NK-92 treated with Interleukin-12 subunit alpha and Interleukin-12 subunit beta, amount 100 ng/mL, for 24 hours (cell line): Measurements from ENCODE around the gene NPTXR.

Experiments
- DNase-seq: peaks from one replicate; lab custom pipeline; 2025; lab: John Stamatoyannopoulos, UW

The NPTXR gene

DNA sequence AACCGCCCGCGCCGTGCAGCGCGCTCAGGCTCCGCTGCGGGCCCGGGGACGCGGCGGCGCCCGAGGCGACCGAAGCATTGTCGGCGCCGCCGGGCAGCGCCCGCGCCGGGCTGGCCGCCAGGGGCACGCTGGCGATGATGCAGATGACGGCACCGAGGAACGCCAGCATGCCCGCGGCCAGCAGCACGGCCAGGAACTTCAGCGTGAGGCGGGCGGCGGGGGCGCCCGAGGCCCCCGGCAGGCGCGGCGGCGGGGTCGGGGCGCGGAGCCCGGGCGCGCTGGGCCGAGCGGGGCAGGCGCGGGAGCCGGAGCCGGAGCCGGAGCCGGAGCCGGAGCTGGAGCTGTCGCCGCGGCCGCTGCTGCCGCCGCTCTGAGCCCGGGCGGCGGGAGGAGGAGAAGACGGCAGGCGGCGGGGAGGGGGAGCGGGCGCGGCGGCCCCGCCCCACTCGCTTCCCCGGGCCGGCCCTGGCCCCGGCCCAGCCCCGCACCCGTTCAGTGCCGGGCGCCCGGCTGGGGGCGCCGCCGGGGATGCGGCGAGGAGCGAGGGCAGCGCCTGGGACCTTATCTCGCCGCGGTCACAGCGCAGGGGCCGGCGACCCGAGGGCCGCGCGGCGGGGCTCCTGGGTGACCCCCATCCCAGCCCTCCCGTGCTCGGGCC lies at the start of gene NPTXR:
TSS of gene NPTXR (minus strand) at position 372 of the 658 bp plus-strand sequence.
- DNase-seq = no peak

DNA sequence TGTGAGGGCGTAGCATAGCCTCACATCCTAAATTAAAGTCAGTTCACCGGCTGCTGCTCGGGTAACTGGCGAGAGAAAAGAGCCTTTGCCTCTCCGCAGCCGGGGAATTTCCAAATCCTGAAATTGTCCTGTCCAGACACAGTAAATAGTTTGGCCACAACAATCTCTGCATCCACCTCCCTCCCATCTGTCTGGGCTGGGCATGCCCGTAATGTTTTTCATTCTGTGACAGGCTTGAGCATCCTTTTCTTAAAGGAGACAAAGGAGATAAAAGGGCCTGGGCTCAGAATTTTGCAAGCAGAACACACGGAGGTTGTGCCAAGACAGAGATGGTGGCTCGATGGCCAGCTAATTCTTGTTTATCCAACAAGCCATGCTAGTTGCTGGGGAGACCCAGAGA lies 47.4 kb upstream of the NPTXR start:
- no peak for DNase-seq

DNA sequence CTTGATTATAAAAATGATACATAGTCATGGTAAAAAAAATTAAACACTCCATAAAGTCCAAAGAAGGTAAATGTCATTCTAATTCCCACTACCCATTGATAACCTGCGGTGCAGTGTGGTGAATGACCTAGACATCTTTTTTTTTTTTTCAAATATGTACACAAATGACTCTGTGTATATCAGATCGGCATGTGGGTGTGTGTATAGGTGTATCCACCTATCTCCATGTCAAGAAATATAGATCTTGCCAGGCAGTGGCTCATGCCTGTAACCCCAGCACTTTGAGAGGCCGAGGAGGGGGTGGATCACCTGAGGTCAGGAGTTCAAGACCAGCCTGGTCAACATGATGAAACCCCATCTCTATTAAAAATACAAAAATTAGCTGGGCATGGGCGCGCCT lies 46.5 kb upstream of the NPTXR start:
- DNase-seq = no peak

DNA sequence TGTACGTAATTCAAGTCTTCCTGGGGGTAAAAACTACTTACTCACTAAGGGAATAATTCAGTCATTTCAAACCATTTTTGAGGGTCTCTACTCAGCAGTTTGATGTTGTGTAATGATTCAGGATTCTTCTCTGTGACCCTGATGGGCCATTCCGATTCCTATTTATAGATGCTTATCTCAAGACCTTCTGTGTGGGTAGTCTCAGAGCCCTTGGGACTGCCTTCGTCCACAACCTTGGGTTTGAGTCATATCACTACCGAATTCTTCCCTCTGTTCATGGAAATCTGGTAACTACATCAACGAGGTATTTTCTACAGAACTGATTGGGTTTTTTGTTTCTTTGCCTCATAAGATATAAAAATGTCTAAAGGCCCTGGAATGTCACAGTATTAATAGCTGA lies 42.5 kb upstream of the NPTXR start:
- DNase-seq = no peak

DNA sequence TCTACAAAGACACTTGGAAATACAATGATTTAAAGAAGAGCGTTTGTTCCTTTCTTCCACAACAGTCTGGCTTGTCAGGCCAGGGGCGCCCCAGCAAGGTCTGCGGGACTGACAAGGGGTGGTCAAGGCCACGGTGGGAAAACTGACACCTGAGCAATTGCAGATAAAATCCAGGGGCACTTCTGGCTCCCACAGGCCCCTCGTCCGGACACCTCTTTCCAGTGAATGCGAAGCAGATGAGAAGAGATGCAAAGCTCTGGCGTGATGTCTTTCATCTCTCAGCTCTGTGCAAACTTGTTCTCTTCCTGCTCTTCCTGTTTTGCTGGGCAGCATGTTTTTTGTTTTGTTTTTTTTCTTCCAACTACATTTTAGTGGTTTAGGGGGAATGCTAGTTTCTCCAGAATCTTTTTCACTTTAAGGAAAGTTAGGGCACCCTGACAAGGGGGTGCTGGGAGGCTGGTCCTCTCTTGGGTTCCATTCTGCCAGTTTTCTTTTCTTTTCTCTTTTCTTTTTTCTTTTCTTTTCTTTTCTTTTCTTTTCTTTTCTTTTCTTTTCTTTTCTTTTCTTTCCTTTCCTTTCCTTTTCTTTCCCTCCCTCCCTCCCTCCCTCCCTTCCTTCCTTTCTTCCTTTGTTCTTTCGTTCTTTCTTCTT lies 39.3 kb upstream of the NPTXR start:
- no peak for DNase-seq

DNA sequence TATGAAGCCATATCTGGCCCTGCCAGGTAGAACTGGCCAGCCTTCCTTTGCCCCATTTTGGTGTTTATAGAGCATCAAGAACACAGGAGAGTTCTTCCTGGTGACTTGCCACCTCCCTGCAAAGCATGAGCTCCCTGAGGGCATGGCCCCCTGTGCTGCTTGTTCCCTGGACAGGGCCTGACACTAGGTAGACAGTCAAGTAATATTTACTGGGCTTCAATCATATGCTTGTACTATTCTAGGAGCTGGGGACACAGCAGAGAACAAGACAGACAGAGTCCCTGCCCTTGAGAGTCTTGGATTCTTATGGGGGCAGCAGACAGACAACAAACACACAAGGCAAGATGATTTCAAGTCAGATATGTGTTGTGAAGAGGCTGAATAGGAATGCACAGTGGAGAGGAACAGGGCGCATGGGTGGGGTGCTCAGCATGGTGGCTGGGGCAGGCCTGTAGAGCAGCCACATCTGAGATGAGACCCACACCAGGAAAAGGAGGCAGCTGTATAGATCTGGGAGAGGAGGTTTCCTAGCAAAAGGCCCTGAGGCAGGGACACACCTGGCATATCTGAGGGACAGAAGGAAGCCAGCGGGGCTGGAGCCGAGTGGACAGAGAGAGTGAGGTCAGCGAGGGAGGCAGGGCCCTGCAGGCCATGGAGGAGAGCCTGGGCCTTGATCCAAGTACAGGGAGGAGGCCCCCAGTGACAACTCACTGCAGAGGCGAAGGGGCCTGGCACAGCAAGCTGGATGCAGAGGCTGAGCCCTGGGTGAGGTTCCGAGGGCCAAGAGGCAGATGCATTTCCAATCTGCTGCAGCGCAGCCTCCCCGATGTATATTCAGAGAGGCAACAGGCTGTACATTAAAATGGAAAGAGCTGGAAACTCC lies 38.4 kb upstream of the NPTXR start:
- DNase-seq = no peak

DNA sequence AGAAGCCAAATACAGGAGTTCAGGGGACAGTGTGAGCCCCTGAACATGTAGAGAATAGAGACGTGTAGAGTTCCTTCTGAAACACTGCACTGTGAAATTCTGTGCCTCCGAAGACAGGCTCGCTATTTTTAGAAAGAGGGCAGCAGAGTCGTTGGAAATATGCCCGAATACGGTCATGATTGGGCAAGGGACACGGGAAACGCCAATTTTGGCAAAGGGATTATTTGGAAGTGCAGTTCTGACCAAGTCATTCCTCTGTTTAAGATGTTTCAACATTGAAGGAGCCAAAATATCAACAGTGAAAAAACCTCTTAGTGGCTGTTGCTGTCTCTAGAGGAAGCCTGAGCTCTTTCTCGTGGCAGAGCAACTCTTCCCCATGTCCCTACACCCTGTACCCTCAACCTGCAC lies 37.6 kb upstream of the NPTXR start:
- DNase-seq = no peak

DNA sequence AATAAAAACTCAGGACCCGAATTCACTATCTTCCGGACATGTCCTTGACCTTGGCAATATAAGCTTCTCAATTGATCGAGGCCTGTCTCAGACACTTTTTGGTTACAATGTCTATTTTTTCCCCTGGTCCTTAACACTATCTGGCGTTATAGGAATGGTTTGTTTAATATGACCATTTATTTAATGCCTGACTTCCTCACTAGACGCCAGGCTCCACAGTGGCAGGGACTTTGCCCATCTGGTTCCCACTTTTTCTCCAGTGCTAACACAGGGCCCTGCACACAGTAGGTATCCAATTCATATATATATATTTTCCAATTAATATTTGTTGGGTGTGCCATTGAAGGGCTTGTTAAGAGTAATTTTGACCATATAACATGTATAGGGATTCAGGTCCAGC lies 36.1 kb upstream of the NPTXR start:
- no peak for DNase-seq

DNA sequence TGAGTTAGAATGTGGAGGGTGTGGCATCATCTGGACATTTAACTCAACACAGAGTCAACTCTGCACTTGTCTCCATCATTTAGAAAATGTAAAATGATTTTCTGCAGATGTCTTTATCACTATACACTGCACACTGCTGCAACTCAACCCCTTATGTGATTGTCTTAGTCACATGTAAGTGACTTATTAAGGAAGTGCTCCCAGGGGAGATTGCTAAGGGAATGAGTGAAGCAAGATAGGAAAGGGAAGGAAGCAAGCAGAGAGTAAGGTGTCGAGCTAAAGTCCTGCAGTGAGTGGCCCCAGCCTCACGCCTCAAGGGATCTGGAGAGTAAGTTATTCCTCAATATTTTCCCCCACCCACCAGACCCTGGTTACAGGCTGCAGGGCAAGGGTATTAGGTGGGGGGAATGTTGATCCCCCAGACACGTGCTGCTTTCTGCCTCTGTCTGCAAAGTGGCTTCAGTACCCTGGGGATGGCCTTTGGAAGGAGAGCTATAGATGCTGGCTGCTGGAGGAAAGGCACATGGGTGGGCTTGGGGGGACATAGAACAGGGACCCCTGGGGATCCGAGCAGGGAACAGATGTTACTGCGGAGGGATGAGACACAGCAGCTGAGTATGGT lies 35.4 kb upstream of the NPTXR start:
- no peak for DNase-seq

DNA sequence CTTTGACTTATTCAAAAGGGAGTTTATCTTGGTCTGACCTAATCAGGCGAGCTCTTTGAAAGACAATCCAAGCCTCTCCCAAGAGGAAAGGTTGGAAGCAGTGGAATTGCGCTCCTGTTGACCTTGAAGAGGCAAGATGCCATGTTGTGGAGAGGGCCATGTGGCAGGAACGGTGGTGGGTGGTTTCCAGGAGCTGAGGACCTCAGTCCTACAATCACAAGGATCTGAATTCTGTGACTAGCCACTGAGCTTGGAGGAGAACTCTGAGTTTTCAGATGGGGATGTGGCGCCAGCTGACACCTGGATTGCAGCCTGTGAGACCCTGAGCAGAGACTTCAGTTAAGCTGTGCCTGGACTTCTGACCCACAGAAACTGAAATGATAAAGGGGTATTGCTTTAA lies 34.2 kb upstream of the NPTXR start:
- no peak for DNase-seq

DNA sequence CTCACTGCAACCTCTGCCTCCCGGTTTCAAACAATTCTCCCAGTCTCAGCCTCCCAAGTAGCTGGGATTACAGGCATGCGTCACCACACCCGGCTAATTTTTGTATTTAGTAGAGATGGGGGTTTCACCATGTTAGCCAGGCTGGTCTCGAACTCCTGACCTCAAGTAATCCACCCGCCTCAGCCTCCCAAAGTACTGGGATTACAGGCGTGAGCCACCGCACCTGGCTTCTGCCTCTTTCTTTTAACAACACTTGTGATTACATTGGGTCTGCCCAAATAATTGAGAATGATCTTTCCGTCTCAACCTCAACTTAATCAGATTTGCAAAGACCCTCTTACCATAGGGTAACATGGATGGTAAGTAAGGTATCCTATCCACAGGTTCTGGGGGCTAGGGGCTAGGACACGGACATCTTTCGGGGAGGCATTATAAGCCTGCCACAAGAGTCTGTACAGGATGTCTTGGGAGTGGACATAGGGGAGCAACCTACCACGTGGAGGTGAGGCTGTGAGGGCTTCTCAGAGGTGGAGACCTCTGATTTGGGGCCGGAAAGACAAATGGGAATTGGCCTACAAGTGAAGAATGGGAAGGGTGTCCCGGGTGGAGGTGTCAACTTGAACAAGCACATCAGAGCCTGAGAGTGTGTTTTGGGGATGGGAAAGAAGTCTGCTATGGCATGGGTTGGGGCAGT lies 30.8 kb upstream of the NPTXR start:
- no peak for DNase-seq

DNA sequence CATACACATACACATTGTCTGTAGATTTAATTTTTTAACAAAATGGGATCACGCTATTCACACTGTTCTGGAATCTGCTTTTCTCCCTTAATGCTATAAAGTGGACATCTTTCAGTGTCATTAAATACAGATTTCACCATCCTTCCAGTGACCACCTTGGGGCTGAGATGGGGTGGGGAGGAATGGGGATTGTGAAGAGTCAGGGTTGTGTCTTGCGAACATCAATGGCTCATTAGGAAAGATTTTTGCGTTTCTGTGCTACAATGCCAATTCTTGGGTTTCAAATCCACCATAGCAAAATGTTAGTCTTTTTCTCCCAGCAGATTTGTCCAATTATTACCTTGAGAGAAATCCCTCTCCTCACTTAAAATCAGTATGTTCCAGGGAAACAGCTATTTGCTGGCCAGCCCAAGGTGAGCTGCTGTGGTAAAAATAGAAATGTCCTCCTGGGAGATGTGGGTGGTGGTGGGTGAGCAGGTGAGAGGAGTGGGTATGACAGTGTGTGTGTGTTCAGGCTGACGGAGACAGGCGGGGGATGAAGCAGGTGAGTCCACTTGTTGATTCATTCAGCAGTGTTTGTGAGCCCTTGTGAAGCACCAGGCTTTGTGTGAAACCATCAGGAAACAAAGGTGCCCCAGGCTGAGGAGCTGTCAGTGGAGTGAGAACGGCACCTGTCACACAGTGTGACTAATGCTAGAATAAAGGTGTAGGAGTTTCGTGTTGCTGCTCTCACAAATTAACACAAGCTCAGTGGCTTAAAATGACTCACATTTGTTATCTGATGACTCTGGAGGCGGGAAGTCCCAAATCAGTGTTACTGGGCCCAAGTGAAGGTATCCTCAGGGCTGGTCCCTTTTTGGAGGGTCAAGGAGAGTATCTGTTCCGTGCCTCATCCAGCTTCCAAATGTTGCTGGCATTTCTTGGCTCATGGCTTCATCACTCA lies 29.9 kb upstream of the NPTXR start:
- peak; percentile 68 for DNase-seq

DNA sequence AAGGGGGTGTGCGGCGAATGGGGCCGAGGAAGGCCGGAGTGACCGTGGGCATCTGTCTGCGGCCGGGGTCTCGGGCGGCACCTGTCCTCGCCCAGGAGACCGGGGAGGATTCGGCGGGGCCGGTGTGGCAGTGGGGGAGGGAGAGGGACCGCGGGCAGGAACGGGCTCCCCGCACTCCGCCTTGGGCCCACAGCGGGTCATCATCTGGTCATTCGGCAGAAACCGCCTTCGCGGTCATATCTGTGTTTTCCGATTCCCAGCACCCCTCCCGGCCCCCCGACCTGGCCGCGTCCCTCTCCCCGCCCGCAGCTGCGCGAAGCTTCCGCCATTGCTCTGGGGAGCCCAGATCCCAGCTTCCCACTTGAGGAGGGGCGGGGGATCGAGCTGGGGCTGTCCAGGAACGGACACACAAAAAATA lies 29.0 kb upstream of the NPTXR start:
- DNase-seq = no peak

DNA sequence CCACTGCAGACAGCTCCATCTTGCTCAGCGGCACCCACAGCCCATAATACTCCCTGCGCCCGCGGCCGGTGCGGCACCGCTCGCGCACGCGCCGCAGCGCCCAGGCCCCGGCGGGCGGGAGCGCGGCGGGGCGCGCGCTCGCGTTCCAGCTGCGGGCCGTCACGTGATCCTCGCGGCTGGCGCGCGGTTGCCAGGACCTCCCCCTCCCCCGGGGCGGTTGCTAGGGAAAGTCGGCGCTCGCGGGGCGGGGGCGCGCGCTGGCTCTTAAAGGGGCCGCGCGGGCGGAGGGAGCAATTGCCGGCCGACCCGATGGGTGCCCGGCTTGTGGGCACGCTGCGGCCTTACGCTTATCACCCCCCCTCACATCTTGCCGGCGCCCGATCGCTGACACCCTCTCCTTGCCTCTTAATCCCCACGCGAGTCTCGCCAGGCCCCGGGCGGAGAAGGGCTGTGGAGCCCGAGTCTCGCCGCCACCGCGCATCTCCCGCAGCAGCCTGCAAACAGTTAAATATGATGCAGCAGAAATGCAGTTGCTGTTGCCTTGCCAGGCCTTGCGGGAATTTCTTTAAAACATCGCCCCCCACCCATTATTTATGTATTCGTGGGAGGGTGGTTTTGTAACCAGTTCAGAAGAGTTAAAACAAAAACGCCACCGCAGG lies 28.5 kb upstream of the NPTXR start, which contains the start of gene CBX6:
TSS of gene CBX6 (minus strand) at position 45 of the 659 bp plus-strand sequence. CDS start at position 19, 26 bp downstream.
- DNase-seq = peak; percentile 85

DNA sequence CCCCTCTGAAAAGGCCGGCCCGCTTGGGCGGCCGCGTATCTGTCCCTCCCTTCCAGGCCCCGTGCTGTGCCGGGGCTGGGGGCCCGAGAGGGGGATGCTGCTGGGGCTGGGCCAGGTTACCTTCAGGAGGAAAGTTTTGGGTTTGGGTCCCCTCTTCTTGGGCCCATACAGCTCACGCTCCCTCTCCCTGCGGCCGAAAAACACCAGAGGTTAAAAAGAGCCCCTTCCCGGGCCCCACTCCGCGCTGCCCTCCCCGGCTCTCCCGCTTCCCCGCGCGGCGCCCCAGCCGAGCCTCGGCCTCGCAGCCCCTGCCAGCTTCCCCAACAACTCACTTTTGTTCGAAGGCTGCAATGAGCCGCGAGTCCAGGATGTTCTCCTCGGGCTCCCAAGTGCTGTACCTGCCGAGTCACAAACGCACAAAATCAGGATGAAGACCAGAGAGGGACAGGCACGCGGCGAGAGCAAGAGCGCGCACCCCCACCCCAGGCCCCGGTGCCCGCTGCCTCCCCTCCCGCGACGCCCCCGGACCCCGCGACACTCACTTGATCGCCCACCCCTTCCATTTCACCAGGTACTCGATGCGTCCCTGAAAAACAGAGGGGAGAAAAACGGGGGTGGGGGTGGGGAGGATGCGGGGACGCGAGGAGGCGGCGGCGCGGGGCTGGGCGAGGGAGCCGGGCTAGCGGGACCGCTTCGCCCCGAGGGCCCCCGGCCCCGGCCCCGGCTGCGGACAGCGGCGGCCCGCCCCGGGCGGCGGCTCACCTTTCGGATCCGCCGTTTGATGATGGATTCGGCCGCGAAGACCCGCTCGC lies 27.7 kb upstream of the NPTXR start:
- peak; percentile 27 for DNase-seq

DNA sequence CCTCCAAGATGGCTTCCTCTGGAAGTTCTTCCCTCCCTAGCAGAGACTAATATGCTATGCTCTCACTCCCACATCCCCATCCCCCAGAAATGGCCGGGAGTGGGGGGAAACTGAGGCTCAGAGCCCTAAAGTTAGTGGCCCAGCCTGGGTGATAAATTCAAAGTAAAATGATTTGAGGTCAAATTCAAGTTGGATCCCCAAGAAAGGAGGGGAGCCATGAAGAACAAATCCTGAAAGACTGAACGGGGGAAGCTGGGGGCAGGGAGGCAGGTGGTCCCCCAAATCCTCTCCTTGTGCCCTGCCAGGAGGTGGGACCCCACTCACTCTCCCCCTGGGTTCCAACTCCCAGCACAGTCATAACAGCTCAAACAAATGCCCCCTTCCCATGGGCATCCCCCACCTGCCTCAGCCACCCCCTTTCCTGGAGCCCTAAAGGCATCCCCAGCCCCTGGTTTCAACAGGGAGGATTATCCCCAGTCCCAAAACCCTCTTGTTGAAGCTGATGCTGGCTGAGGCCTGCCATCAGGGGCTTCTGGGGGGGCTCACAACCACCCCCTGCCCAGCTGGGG lies 27.0 kb upstream of the NPTXR start:
- no peak for DNase-seq

DNA sequence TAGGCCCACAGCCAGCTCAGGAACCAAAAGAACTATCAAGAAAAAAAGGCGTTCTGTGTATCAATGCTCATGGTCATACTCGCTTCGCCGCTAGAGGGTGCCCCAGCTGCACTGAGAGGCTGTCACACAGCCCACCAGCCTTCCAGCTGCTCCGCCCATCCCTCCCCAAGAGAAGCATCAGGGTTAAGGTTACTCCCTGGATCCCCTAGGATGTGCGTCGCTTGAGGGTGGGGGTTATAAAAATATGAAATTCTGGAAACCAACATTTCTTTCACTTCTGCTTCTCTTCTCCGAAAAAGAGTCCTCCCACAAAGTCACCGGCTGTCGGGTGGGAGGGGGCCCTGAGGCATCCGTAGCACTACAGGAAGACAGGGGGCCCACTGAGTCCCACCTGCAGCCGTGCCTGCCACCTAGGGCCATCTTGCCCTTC lies 26.5 kb upstream of the NPTXR start:
- DNase-seq = peak; percentile 70

DNA sequence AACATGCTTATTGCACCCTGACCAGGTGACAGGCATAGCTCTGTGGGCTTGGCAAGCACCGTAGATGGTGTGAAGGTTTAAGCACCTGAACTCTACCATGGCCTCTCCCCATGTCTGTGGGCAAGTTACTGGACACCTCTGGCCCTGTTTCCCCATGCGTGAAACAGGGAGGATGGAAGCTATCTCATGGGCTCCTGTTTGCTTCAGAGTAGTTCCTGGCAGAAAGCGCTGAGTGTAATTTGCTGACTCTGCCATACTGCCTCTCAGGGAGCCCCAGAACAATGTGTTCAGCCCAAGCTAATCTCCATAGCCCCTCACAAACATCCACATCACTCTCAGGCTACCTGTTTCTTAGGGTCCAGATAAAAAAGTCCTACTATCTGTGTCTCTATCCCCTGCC lies 25.8 kb upstream of the NPTXR start:
- no peak for DNase-seq

DNA sequence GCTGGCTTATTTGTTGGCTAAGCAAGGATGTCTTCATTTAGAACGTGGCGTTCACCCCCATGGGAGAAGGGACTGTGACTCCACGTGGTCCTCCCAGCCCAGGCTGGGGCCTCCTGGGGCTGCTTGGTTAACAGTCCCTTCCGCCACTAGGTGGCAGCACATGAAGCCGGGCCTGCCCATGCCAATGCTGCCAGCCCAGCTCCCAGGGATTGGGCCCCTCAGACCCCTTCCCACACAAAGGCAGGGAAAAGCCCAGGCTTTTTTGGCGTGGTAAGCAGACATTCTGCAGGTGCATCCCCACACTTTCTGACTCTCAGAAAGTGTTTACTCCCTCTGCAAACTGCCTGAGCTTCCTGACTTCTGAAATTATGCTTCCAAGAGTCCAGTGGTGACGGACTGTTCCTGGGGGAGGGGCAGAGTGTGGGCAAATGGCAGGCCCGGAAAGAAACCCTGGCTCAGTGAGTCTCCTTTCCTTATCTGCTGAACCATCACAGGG lies 25.1 kb upstream of the NPTXR start:
- DNase-seq = peak; percentile 57
